HFFc6 (cell line): ENCODE measurements around the gene BIRC7. TPM values are rescaled to one million over a fixed set of nuclear protein-coding genes. Genes with fewer than 3 reads are reported as not detected.

Source experiments
- DNase-seq: peaks from one replicate; pipeline ENCODE4 v3.0.0-alpha.2; 2018
- H3K27ac Mint-ChIP-seq: 2 replicates; pipeline ENCODE4 v1.8.0; 2020; ENCODE audit warnings: mild to moderate bottlenecking, mixed read lengths
- H3K27me3 Mint-ChIP-seq: 2 replicates; pipeline ENCODE4 v1.8.0; 2021; ENCODE audit warnings: mild to moderate bottlenecking, moderate library complexity, mixed read lengths; ENCODE audit not compliant: insufficient read depth
- H3K36me3 Mint-ChIP-seq: 2 replicates; pipeline ENCODE4 v1.8.0; 2021; ENCODE audit warnings: low read depth, mixed read lengths
- H3K4me1 Mint-ChIP-seq: 2 replicates; pipeline ENCODE4 v1.8.0; 2020; ENCODE audit warnings: low read depth, mixed read lengths
- H3K4me3 Mint-ChIP-seq: 2 replicates; pipeline ENCODE4 v1.8.0; 2020; ENCODE audit warnings: mild to moderate bottlenecking, moderate library complexity, mixed read lengths
- H3K9me3 Mint-ChIP-seq: 2 replicates; pipeline ENCODE4 v1.8.0; 2020; ENCODE audit warnings: mild to moderate bottlenecking, mixed read lengths
- CTCF ChIP-seq: fragments of 200-600 bp; sonication (generic); IDR thresholded peaks from 2 replicates; pipeline ENCODE4 v1.5.0; 2021; ENCODE audit warnings: antibody characterized with exemption, mild to moderate bottlenecking
- total RNA-seq, 6 experiments: library from RNA; stranded (reverse); fragmentation: NEBNext Ultra II Directional; extraction: Animal tissue kit (Norgen Biotek cat#: 25700); gene quantifications; 2 replicates in 1 of 6; 3 replicates in 5 of 6; pipeline ENCODE4 v1.2.3, GENCODE V29; 2021

BIRC7 gene
- total RNA-seq, 6 experiments from 2014 or later = not detected

GRCh38 chr20:63223121-63223825 is 12.4 kb upstream of the BIRC7 start:
- Mint-ChIP-seq H3K27me3 (peaks cover 19% of the 10 kb centered on the region), H3K4me3 (no peak overlapping the region), H3K36me3 (no peaks in the 10 kb centered on the region), H3K9me3 (no peaks in the 10 kb centered on the region), H3K27ac (no peak overlapping the region), H3K4me1 (peaks cover 10% of the 10 kb centered on the region; the same call in 1 of the 2 replicates)
- no peak for DNase-seq
- peak; percentile 94 for TF ChIP-seq CTCF

GRCh38 chr20:63223826-63224207 is 11.9 kb upstream of the BIRC7 start:
- DNase-seq = no peak
- no peak overlapping the region for H3K4me3 Mint-ChIP-seq
- H3K27me3 Mint-ChIP-seq = peaks cover 24% of the 10 kb centered on the region
- no peaks in the 10 kb centered on the region for H3K36me3 Mint-ChIP-seq
- no peak overlapping the region for H3K27ac Mint-ChIP-seq
- H3K4me1 Mint-ChIP-seq = peaks cover 10% of the 10 kb centered on the region; the same call in 1 of the 2 replicates
- H3K9me3 Mint-ChIP-seq = no peaks in the 10 kb centered on the region
- TF ChIP-seq CTCF = no peak

GRCh38 chr20:63224412-63225081 is 11.2 kb upstream of the BIRC7 start:
- no peak for DNase-seq
- H3K4me3 Mint-ChIP-seq = no peak overlapping the region

GRCh38 chr20:63225082-63225454 is 10.6 kb upstream of the BIRC7 start:
- H3K4me3 Mint-ChIP-seq = no peak overlapping the region
- no peaks in the 10 kb centered on the region for H3K36me3 Mint-ChIP-seq
- no peaks in the 10 kb centered on the region for H3K9me3 Mint-ChIP-seq
- no peak for TF ChIP-seq CTCF
- H3K4me1 Mint-ChIP-seq = peaks cover 13% of the 10 kb centered on the region; the same call in 1 of the 2 replicates
- H3K27me3 Mint-ChIP-seq = peaks cover 16% of the 10 kb centered on the region
- H3K27ac Mint-ChIP-seq = no peak overlapping the region
- DNase-seq = no peak

More at GRCh38 chr20:63224412-63225081, 11.2 kb upstream of the BIRC7 start:
- no peaks in the 10 kb centered on the region for H3K9me3 Mint-ChIP-seq
- H3K36me3 Mint-ChIP-seq = no peaks in the 10 kb centered on the region
- H3K4me1 Mint-ChIP-seq = peaks cover 10% of the 10 kb centered on the region; the same call in 1 of the 2 replicates
- TF ChIP-seq CTCF = peak; percentile 42; the same call in 1 of the 2 replicates
- peaks cover 19% of the 10 kb centered on the region for H3K27me3 Mint-ChIP-seq
- H3K27ac Mint-ChIP-seq = no peak overlapping the region

- Mint-ChIP-seq H3K4me3 (no peak overlapping the region), H3K9me3 (no peaks in the 10 kb centered on the region), H3K4me1 (peaks cover 25% of the 10 kb centered on the region), H3K27me3 (peaks cover 8% of the 10 kb centered on the region), H3K27ac (no peak overlapping the region), H3K36me3 (no peaks in the 10 kb centered on the region)
- no peak for TF ChIP-seq CTCF
- DNase-seq = no peak
Measured at GRCh38 chr20:63226042-63226943, 9.4 kb upstream of the BIRC7 start.
